PC-3 (cell line): ENCODE data around the gene ENTPD1. TPM values are rescaled to one million over a fixed set of nuclear protein-coding genes. Genes with fewer than 3 reads are reported as not detected.

Source experiments
- ATAC-seq: fragments of 200-7000 bp; cut with Tn5 transposase; 2 replicates; pipeline ENCODE4 v1.9.1; 2020; ENCODE audit warnings: mild to moderate bottlenecking, moderate library complexity
- BruUV-seq: library from RNA; stranded (reverse); fragments of 400-500 nt; replicated peaks from 2 replicates; lab custom pipeline; 2021; lab: Mats Ljungman, UMichigan
- CTCF ChIA-PET: fragments of 300-600 bp; sonication (Branson Sonifier 250); formaldehyde crosslinking; loops from one replicate; lab custom pipeline; 2022; ENCODE audit warnings: antibody characterized with exemption; lab: Charles Lee
- POLR2A ChIA-PET: fragments of 300-600 bp; sonication (Branson Sonifier 250); formaldehyde crosslinking; loops from one replicate; lab custom pipeline; 2022; ENCODE audit warnings: antibody characterized with exemption; ENCODE audit not compliant: unreplicated experiment; lab: Charles Lee
- DNase-seq: peaks from one replicate; pipeline ENCODE4 v3.0.0-alpha.2; 2015
- H2AFZ ChIP-seq: fragments of 300-600 bp; sonication (generic); 2 replicates; pipeline ENCODE4 v1.6.0; 2016; ENCODE audit warnings: antibody characterized with exemption, low read length
- H3F3A ChIP-seq: fragments of 300-600 bp; sonication (generic); one replicate; pipeline ENCODE4 v1.6.0; 2017; ENCODE audit warnings: antibody characterized with exemption, low read length, control low read depth, mild to moderate bottlenecking; ENCODE audit not compliant: unreplicated experiment
- H3K27ac ChIP-seq: fragments of 300-600 bp; sonication (generic); 2 replicates; pipeline ENCODE4 v1.5.1; 2016; ENCODE audit warnings: mild to moderate bottlenecking, low read length
- H3K27me3 ChIP-seq: fragments of 300-600 bp; sonication (generic); 2 replicates; pipeline ENCODE4 v1.6.1; 2016; ENCODE audit warnings: low read length, mixed read lengths
- H3K36me3 ChIP-seq: fragments of 300-600 bp; sonication (generic); 2 replicates; pipeline ENCODE4 v1.6.1; 2016; ENCODE audit warnings: low read depth, mixed run types, low read length, mixed read lengths
- H3K4me1 ChIP-seq: fragments of 300-600 bp; sonication (generic); 2 replicates; pipeline ENCODE4 v1.5.1; 2016; ENCODE audit warnings: low read length; ENCODE audit not compliant: insufficient read depth
- H3K4me2 ChIP-seq: fragments of 300-600 bp; sonication (generic); 2 replicates; pipeline ENCODE4 v1.6.0; 2016; ENCODE audit warnings: low read length
- H3K4me3 ChIP-seq: fragments of 300-600 bp; sonication (generic); 2 replicates; pipeline ENCODE4 v1.5.1; 2016; ENCODE audit warnings: mild to moderate bottlenecking, low read length, mixed read lengths
- H3K79me2 ChIP-seq: fragments of 300-600 bp; sonication (generic); 2 replicates; pipeline ENCODE4 v1.6.1; 2017; ENCODE audit warnings: low read length, mixed read lengths
- H3K9ac ChIP-seq: fragments of 300-600 bp; sonication (generic); 2 replicates; pipeline ENCODE4 v1.6.0; 2016; ENCODE audit warnings: mild to moderate bottlenecking, low read length
- H3K9me2 ChIP-seq: fragments of 300-600 bp; sonication (generic); replicated peaks from 2 replicates; pipeline ENCODE4 v1.6.1; 2016; ENCODE audit warnings: mixed run types, low read length, mixed read lengths
- H3K9me3 ChIP-seq: fragments of 300-600 bp; sonication (generic); 2 replicates; pipeline ENCODE4 v1.6.1; 2016; ENCODE audit warnings: low read length, mixed read lengths
- H4K20me1 ChIP-seq: fragments of 300-600 bp; sonication (generic); 2 replicates; pipeline ENCODE4 v1.6.1; 2016; ENCODE audit warnings: low read length, mixed read lengths
- EZH2 ChIP-seq: fragments of 300-600 bp; sonication (generic); IDR thresholded peaks from one replicate; pipeline ENCODE4 v1.6.1; 2017; ENCODE audit warnings: antibody characterized with exemption, mild to moderate bottlenecking, low read length; ENCODE audit not compliant: unreplicated experiment
- EZH2phosphoT487 ChIP-seq: fragments of 300-600 bp; sonication (generic); IDR thresholded peaks from 2 replicates; pipeline ENCODE4 v1.6.1; 2018; ENCODE audit warnings: mild to moderate bottlenecking, antibody characterized with exemption, low read length, borderline replicate concordance
- intact Hi-C: fragments of 100-400 bp; cut with micrococcal nuclease; formaldehyde crosslinking; loops from 2 replicates; pipeline ENCODE4 v1.9.0; 2023
- total RNA-seq: library from RNA; depleted of rRNA; stranded (reverse); fragments of >200 nt; gene quantifications from 2 replicates; pipeline ENCODE4 v1.2.3, GENCODE V29; 2014
- TF ChIP-seq, protein P1 (sequence below): fragments of 300-600 bp; sonication (generic); conservative IDR thresholded peaks from 2 replicates; pipeline ENCODE4 v1.5.1; 2017; ENCODE audit warnings: antibody characterized with exemption, low read depth, mild to moderate bottlenecking, low read length

Gene ENTPD1
- total RNA-seq, 1 experiment from 2014 or later, result not detected

DNA sequence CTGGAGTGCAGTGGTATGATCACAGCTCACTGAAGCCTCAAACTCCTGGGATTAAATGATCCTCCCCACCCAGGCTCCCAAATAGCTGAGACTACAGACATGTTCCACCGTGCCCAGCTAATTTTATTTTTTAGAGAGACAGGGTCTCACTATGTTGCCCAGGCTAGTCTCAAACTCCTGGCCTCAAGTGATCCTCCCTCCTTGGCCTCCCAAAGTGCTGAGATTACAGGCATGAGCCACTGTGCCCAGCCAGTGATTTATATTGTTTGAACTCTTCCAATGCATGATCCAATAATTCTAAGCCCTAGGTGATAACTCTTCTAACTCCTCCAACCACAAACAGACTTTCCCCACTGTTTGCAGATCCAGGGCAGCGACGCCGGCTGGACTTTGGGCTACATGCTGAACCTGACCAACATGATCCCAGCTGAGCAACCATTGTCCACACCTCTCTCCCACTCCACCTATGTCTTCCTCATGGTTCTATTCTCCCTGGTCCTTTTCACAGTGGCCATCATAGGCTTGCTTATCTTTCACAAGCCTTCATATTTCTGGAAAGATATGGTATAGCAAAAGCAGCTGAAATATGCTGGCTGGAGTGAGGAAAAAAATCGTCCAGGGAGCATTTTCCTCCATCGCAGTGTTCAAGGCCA, 110.0 kb downstream of the ENTPD1 start:
- no peaks in the 10 kb centered on the region for H3K9me2 ChIP-seq
- intact Hi-C loops, result loop anchor here (1.0 kb wide), 1 partner anchor 172 kb away; no protein-coding TSS in a partner anchor
- no peak overlapping the region for H3K4me3 ChIP-seq
- no peaks in the 10 kb centered on the region for H3K79me2 ChIP-seq
- TF ChIP-seq, protein P1, sequence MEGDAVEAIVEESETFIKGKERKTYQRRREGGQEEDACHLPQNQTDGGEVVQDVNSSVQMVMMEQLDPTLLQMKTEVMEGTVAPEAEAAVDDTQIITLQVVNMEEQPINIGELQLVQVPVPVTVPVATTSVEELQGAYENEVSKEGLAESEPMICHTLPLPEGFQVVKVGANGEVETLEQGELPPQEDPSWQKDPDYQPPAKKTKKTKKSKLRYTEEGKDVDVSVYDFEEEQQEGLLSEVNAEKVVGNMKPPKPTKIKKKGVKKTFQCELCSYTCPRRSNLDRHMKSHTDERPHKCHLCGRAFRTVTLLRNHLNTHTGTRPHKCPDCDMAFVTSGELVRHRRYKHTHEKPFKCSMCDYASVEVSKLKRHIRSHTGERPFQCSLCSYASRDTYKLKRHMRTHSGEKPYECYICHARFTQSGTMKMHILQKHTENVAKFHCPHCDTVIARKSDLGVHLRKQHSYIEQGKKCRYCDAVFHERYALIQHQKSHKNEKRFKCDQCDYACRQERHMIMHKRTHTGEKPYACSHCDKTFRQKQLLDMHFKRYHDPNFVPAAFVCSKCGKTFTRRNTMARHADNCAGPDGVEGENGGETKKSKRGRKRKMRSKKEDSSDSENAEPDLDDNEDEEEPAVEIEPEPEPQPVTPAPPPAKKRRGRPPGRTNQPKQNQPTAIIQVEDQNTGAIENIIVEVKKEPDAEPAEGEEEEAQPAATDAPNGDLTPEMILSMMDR, result no peak
- no peak for TF ChIP-seq EZH2phosphoT487
- no peak for TF ChIP-seq EZH2
- no TSS peak for BruUV-seq
- H3K36me3 ChIP-seq, result no peaks in the 10 kb centered on the region
- ATAC-seq (no peak), DNase-seq (no peak)
- ChIA-PET POLR2A (no interaction called here), CTCF (interaction anchor here (1.3 kb wide), 1 partner anchor 172 kb away, joined by 12 read pairs; the partner anchor contains the start of gene TCTN3)
- H3K4me2 ChIP-seq, result no peak overlapping the region
- no peaks in the 10 kb centered on the region for H3K9me3 ChIP-seq
- no peaks in the 10 kb centered on the region for H3K4me1 ChIP-seq
- no peaks in the 10 kb centered on the region for H3K27me3 ChIP-seq
- H3K27ac ChIP-seq, result no peak overlapping the region
- H3F3A ChIP-seq, result no peaks in the 10 kb centered on the region
- H2AFZ ChIP-seq, result no peak overlapping the region
- no peaks in the 10 kb centered on the region for H4K20me1 ChIP-seq
- no peak overlapping the region for H3K9ac ChIP-seq

DNA sequence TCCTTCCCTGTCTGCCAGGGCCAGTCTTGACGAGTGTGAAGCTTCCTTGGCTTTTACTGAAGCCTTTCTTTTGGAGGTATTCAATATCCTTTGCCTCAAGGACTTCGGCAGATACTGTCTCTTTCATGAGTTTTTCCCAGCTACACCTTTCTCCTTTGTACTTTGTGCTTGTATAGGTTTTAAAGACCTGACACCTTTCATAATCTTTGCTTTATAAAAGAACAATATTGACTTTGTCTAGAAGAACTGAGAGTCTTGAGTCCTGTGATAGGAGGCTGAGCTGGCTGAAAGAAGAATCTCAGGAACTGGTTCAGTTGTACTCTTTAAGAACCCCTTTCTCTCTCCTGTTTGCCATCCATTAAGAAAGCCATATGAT, 110.5 kb downstream of the ENTPD1 start:
- Histone ChIP-seq H3K9ac (no peak overlapping the region), H3F3A (no peaks in the 10 kb centered on the region), H3K36me3 (no peaks in the 10 kb centered on the region), H3K4me3 (no peak overlapping the region), H4K20me1 (no peaks in the 10 kb centered on the region), H3K27me3 (no peaks in the 10 kb centered on the region), H3K9me2 (no peaks in the 10 kb centered on the region), H3K79me2 (no peaks in the 10 kb centered on the region), H3K4me1 (no peaks in the 10 kb centered on the region), H3K27ac (no peak overlapping the region), H3K4me2 (no peak overlapping the region), H3K9me3 (no peaks in the 10 kb centered on the region), H2AFZ (no peak overlapping the region)
- no peak for ATAC-seq
- no peak for DNase-seq
- ChIA-PET POLR2A (no interaction called here), CTCF (no interaction called here)
- intact Hi-C loops, result no loop called here
- TF ChIP-seq EZH2phosphoT487, result no peak
- no peak for TF ChIP-seq EZH2
- TF ChIP-seq, protein P1, result no peak
- no TSS peak for BruUV-seq

DNA sequence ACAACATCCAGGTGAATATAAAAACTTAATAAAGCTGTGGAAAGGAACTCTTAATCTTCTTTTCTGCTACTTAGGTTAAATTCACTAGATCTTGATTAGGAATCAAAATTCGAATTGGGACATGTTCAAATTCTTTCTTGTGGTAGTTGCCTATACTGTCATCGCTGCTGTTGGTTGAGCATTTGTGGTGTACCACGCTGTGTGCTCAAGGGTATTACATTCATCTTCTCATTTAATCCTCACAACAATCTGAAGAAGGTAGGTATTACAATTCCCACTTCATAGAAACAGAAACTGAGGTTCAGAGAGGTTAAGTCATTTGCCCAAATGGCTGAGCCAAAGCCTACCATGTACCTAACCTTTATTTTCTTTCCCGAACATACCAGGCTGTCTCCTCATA, 111.9 kb downstream of the ENTPD1 start:
- POLR2A ChIA-PET, result no interaction called here
- intact Hi-C loops, result no loop called here

More for the DNA sequence above, 111.9 kb downstream of the ENTPD1 start:
- no peaks in the 10 kb centered on the region for H3K4me1 ChIP-seq
- no peak overlapping the region for H3K9ac ChIP-seq
- no peak overlapping the region for H3K4me2 ChIP-seq
- DNase-seq (no peak), ATAC-seq (no peak)
- no peaks in the 10 kb centered on the region for H3K36me3 ChIP-seq
- H3K27me3 ChIP-seq, result no peaks in the 10 kb centered on the region
- no peak overlapping the region for H2AFZ ChIP-seq
- H3K79me2 ChIP-seq, result no peaks in the 10 kb centered on the region
- H3K9me3 ChIP-seq, result no peaks in the 10 kb centered on the region
- no peak overlapping the region for H3K27ac ChIP-seq
- no TSS peak for BruUV-seq
- TF ChIP-seq, protein P1, result no peak
- TF ChIP-seq EZH2phosphoT487 (no peak), EZH2 (no peak)
- H3F3A ChIP-seq, result no peaks in the 10 kb centered on the region
- no peaks in the 10 kb centered on the region for H3K9me2 ChIP-seq
- CTCF ChIA-PET, result no interaction called here
- no peak overlapping the region for H3K4me3 ChIP-seq
- H4K20me1 ChIP-seq, result no peaks in the 10 kb centered on the region
